Measurements from ENCODE around the gene ALOX15B.
"Not testable (repeated sequence)": the region's sequence is repeated elsewhere in the genome, so short reads cannot be mapped to it uniquely, and the experiment has no call there.

The ALOX15B gene

DNA sequence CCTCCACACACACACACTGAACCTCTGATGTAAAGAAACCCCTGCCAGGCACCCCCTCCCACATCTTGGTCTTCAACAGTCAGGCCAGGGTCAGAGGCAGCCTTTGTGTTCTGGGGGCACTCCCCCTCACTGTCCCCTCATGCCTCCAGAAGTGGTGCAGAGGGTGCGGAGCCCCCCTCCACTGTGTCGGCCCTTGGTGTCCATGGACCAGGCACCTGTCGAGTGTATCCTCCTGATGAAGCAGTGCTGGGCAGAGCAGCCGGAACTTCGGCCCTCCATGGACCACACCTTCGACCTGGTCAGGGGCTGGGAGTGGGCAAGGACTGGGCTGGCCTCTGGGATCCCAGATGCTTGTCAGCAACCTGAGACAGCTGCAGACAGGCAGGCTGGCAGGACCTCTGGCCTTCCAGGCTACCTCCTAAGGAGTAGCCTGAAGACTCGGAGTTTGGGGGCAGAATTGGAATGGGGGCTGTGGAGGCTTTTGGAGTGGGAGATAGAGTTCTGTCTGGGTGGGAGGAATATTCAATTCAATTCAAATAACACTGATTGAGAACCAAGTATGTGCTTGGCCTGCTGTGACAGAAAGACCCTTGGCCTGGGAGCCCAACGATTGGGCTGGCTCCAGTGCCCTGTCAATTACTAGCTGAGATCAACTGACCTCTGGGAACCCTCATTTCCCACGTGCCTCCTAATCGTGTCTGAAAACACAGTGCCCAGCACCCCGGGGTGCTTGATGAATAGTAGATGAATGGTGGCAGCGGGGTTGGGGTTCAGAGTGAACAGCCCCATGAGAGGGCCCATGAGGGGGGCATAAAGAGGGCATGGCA lies 24.9 kb upstream of the ALOX15B start:
- no peak for DNase-seq (ENCODE audit: low read depth in 2 of 2)

- no peak for DNase-seq (ENCODE audit: low read depth in 2 of 2)
Measured at GRCh38 chr17:8014558-8014850, 24.4 kb upstream of the ALOX15B start.

GRCh38 chr17:8015236-8015956 lies 23.5 kb upstream of the ALOX15B start:
- DNase-seq (ENCODE audit: low read depth in 2 of 2), result no peak

DNA sequence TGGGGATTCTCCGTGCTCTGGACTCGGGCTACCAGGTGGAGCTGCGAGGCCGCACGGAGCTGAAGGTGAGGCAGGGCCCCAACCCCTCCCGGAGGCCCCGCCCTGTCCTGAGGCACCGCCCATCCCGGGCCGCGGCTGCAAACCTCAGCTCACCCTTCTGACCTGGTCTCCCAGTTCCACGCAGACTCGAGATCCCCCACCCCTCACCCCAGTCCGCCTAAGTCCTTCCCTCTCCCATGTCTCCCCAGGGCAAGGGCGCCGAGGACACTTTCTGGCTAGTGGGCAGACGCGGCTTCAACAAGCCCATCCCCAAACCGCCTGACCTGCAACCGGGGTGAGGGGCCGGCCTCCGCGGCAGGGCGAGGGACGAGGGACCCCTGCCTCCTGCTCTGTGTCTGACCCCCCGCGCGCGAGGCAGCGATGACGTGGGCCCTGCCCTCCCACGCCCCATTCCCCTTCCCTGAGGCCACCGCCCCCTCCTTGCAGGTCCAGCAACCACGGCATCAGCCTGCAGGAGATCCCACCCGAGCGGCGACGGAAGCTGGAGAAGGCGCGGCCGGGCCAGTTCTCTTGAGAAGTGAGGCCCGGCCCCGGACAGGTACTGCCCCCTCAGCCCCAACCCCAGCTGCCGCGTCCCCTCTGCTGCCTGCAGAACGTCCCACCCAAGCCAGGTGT lies 22.8 kb upstream of the ALOX15B start:
- no peak for DNase-seq (ENCODE audit: low read depth in 2 of 2)

GRCh38 chr17:8016632-8017424 lies 22.0 kb upstream of the ALOX15B start:
- DNase-seq (ENCODE audit: low read depth in 2 of 2), result no peak

GRCh38 chr17:8018436-8018835 lies 20.4 kb upstream of the ALOX15B start:
- DNase-seq (ENCODE audit: low read depth in 2 of 2), result no peak

- DNase-seq (ENCODE audit: low read depth in 2 of 2), result no peak
Measured at GRCh38 chr17:8019166-8019565, 19.7 kb upstream of the ALOX15B start.

- DNase-seq (ENCODE audit: low read depth in 2 of 2), result no peak
Measured at GRCh38 chr17:8019665-8020650, 18.9 kb upstream of the ALOX15B start.

GRCh38 chr17:8020776-8021564 lies 17.9 kb upstream of the ALOX15B start:
- DNase-seq (ENCODE audit: low read depth in 2 of 2), result no peak

- DNase-seq (ENCODE audit: low read depth in 2 of 2), result no peak
Measured at GRCh38 chr17:8021565-8022359, 17.1 kb upstream of the ALOX15B start.

- DNase-seq (ENCODE audit: low read depth in 2 of 2), result no peak
Measured at GRCh38 chr17:8022360-8023003, 16.4 kb upstream of the ALOX15B start.

- DNase-seq (ENCODE audit: low read depth in 2 of 2), result not testable (repeated sequence)
Measured at GRCh38 chr17:8024161-8024560, 14.7 kb upstream of the ALOX15B start.

GRCh38 chr17:8025176-8025911 lies 13.5 kb upstream of the ALOX15B start:
- no peak for DNase-seq (ENCODE audit: low read depth in 2 of 2)

DNA sequence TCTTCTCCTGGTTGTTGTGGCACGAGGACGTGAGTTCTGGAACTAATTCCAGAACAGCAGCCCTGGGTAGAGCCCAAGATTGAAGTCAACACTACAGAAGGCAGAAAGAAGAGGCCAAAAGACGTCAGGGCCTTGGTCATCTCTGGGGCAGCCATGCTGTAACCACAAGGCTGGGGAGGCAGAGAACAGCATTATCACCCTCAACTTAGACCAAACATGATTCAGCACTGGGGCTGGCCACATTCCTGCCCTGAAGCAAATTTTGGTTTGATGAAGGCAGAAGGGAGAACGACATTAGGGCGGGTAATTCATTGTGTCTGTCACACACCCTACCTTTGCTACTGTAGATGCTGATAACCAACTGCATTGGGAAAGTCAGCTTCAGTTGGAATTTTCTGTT lies 9.7 kb upstream of the ALOX15B start:
- DNase-seq (ENCODE audit: low read depth in 2 of 2), result no peak

DNA sequence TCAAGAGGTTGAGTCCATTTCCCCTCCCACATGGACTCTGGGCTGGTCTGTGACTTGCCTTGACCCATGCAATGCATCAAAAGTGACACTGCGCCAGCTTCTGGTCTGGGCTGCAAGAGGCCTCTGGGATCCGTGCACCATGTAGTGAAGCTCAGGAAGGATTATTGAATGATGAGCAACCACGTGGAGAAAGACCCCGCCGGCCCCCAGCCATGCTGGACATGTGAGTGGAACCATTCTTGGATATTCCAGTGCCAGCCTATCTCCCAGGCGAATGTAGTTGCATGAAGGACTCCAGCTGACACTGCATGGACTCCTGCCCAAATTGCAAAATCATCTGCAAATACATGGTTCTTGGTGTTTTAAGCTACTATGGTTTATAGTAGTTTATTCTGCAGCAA lies 7.6 kb upstream of the ALOX15B start:
- DNase-seq (ENCODE audit: low read depth in 2 of 2), result no peak

GRCh38 chr17:8031950-8032349 lies 6.9 kb upstream of the ALOX15B start:
- no peak for DNase-seq (ENCODE audit: low read depth in 2 of 2)

GRCh38 chr17:8032442-8032841 lies 6.4 kb upstream of the ALOX15B start:
- DNase-seq (ENCODE audit: low read depth in 2 of 2), result no peak

DNA sequence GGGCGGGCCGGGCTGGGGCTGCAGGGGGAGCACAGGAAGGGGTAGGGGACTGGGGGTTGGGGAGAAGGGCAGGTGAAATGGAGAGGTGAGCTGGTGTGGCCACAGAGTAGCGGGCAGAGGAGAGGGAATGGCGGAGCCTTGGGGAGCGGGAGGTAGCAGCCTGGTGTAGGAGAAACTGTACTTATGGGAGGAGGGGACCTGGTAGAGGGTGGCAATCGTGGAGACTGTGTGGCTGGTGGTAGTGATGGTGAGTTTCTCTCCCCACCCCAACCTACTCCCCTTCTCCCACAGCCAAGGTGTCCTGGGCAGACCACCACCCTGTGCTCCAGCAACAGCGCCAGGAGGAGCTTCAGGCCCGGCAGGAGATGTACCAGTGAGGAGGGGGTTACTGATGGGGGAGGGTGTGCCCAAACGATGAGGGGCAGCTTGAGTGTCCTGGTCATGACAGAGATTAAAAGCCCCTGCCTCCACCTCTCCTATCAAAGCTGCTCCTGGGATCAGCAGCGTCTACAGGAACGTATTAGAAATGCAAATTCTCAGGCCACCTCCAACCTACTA lies 831 bp downstream of the ALOX15B start:
- no peak for DNase-seq (ENCODE audit: low read depth in 2 of 2)
